Measurements from ENCODE around the gene USP6NL.
"Not testable (repeated sequence)": the region's sequence is repeated elsewhere in the genome, so short reads cannot be mapped to it uniquely, and the experiment has no call there.

The USP6NL gene

DNA sequence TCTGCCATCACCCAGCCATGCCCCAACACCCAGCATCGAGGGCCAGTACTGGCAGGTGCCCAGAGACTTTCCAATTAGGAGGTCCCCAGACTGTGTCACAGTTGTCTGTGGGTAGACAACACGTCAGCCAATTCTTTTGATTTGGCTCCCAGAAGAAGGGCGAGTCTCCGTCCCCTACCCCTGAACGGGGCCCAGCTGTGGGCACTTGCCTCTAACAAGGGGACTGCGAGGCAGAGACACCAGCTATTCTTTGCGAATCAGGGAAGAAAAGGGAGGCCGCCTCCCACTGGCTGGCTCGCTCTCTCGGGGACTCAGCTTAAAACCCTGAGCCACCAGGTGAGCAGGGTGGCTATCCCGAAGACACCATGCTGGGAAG, 167.3 kb downstream of the USP6NL start:
- DNase-seq (ENCODE audit: low read depth): no peak

- no peak for DNase-seq (ENCODE audit: low read depth)
These were observed 167.8 kb downstream of the USP6NL start for GRCh38 chr10:11443468-11444154.

DNA sequence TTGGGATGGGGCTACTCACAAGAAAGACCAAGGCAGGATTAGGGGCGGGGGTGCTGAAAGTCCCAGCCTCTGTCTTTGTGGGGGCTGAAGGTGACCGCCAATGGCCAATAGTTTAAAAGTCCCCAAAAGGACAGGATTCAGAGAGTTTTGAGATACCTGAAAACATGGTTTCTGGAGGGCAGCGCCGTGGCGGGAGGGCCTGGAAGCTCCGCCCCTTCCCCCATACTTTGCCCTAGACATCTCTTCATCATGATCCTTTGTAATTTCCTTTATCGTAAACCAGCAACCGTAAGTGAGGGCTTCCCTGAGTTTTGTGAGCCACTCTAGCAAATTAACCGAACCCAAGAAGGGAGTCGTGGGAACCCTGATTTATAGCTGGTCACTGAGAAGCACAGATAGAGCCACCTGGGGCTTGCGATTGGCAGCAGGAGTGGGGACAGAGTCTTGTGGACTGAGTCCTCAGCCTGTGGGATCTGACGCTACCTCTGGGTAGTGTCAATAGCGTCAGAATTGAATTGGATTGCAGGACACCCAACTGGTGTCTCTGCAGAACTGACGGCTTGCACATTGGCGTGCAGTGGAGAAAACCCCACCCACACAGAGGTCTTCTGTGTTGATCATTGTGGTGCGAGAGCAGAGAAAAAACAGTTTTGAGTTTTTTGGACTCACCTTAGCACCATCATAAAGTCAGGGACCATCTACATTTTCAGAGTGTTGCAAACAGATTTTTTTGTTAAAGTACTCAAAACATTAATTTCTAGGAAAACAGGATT, 169.3 kb downstream of the USP6NL start:
- DNase-seq (ENCODE audit: low read depth): no peak

GRCh38 chr10:11441151-11441535, 170.3 kb downstream of the USP6NL start:
- DNase-seq (ENCODE audit: low read depth): no peak

- DNase-seq (ENCODE audit: low read depth): no peak
These were observed 170.9 kb downstream of the USP6NL start for GRCh38 chr10:11440250-11441150.

DNA sequence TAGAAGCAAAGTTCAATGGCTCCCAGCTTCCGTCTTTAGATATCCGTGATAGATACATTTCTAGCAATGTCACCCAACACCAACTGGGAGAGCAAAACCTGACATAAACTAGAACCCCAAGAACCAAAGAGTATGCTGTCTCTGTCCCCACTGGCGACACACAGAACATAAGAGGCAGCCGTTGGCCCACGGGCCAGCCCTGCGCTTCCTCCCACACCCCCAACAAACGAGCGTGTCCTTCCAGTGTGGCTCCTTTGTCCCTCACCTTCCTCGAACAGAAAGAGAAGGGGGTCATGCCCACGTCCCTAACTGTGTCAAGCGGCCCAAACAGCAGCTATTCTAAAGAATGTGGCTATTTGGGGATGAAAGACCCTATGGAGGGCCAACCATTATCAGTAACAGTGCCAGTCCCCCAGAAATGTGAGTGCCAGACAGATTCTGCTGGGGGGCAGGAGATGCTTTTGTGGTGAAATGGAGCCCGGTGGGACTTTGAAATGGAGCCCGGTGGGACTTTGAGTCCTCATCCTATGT, 171.9 kb downstream of the USP6NL start:
- DNase-seq (ENCODE audit: low read depth): no peak

DNA sequence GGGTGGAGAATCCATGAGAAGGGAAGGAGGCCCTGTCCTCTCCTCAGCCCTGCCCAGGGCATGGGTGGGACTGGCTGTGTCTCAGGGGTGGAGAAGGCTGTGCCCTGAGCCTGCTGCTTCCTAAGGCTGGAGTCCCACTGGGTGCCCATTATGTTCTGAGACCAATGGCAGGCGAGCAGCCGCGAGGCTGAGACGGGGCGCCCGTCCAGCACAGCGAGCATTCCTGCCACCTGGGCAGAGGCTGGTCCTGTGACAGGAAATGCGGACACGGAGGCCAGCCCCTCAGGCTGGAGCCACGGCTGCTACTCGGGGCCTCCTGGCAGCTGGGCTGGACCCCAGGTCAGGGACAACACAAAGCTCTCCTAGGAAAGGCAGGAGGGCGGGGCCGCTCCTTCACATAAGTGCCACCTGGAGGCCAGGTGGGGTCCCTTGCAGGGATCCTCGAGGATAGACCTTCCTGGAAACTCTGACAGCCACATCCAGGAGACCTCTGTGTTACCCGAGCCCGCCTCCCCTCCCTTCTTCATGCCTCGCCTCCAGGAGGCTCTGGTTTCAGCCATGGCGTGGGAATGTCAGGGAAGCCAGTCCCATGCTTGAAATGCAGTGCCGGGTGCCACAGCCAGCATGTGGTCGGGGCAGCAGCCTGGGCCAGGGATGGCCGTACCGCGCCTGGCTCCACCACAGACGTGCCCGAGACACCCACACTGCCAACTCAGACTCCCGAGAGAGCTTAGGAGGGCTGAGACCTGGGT, 173.9 kb downstream of the USP6NL start:
- no peak for DNase-seq (ENCODE audit: low read depth)

DNA sequence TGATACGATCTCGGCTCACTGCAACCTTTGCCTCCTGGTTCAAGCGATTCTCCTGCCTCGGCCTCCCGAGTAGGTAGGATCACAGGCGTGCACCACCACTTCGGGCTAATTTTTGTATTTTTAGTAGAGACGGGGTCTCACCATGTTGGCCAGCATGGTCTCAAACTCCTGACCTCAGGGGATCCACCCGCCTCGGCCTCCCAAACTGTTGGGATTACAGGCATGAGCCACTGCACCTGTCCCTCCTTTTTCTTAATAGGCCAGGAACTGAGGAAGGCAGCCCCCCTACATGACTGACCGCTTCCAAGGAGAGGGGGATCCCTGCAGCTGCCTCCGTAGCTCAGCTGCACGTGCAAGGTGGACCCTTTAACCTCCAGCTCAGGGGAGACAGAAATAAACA, 175.0 kb downstream of the USP6NL start:
- DNase-seq (ENCODE audit: low read depth): not testable (repeated sequence)

DNA sequence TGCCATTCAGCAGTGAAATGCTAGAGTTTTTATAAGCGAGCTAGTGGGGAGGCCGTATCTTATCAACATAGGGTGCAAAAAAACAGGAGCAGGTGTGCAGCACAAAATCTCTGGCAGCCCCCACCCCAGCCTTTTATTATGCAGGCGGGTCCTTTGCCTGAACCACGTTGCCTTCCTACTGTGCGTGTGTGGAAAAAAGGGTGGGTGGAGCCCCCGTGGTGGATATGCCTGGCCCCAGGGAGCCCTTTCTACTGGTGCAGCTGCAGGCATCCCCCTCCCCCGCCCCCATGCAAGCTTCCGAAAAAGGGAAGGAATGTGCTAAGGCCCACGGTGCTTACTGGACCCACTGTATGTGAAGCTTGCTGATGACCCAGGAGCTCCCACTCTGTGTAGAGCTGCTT, 175.9 kb downstream of the USP6NL start:
- DNase-seq (ENCODE audit: low read depth): no peak

DNA sequence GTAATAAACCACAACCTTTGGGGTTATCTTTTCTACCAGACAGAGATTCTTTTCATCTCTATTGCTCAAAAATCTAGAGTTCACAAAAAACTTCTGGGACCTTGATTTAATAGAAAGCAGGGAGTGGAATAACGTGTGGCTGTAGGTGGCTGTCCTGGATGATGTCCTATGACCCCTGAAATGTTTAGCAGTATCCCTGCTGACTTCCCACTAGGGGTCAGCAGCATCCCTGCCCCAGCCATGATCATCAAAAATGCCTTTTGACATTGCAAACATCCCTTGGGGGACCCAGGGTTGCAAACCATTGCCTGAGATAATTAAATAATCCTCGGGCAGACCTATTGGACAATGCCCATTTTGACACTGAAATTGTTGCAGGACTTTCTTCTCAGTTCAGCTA, 177.1 kb downstream of the USP6NL start:
- no peak for DNase-seq (ENCODE audit: low read depth)

- no peak for DNase-seq (ENCODE audit: low read depth)
These were observed 177.8 kb downstream of the USP6NL start for GRCh38 chr10:11433657-11434056.

GRCh38 chr10:11431216-11431555, 180.3 kb downstream of the USP6NL start:
- no peak for DNase-seq (ENCODE audit: low read depth)

GRCh38 chr10:11430421-11431215, 180.8 kb downstream of the USP6NL start:
- no peak for DNase-seq (ENCODE audit: low read depth)

DNA sequence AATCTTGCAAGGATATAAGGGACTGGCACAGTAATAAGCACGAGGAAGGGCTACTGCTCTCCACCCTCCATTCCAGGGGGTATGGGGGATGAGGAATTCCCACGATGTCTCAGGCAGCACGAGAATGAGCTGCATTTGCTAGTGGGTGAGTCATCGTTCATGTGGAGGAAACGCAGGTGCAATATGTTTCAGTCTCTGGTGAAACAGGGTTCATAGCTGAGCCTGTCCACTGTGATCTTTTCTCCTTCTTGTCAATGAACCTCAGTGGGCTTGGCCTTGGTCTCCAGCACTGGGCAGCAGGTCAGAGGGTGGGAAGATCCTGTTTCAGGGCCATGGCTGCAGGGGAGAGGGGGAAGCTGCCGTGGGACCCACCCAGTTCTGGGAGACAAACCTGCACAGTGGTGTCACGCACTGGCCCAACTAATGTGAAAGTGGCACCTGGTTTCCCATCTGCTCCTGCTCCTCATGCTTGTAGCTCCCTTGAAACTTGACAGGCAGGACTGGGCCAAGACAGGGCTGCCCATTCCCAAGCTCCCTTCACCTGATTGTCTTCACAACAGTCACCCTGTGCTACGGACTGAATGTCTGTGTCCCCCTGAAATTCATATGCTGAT, 181.9 kb downstream of the USP6NL start:
- DNase-seq (ENCODE audit: low read depth): no peak

- DNase-seq (ENCODE audit: low read depth): no peak
These were observed 185.8 kb downstream of the USP6NL start for GRCh38 chr10:11425676-11426075.

DNA sequence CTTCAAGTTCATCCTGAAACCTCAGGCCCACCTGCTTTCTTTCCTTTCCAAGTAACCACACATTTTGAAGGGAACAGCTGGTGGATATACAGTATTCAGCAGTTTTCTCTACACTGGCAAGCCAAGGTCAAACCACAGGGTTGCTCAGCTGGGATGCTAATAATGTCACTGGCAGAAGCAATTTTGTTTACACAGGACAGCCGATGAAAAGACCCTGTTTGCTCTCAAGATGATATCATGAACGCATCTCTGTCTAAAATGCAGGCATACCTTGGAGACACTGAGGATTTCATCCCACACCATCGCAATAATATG, 186.2 kb downstream of the USP6NL start:
- DNase-seq (ENCODE audit: low read depth): no peak

- DNase-seq (ENCODE audit: low read depth): peak; percentile 40
These were observed 186.8 kb downstream of the USP6NL start for GRCh38 chr10:11424456-11425295.

DNA sequence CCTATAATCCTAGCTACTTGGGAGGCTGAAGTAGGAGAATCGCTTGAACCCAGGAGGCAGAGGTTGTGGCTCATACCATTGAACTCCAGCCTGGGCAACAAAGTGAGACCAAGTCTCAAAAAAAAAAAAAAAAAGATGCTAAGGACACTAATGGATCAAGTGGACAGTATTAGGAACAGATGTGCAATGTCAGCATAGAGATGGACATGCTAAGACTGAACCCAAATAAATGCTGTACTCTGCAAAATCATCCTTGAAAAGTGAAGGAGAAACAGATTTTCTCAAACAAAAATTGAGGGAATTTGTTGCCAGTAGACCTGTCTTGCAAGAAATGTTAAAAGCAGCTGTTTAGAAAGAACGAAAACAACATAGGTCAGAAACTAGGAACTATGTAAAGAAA, 194.5 kb downstream of the USP6NL start:
- no peak for DNase-seq (ENCODE audit: low read depth)

DNA sequence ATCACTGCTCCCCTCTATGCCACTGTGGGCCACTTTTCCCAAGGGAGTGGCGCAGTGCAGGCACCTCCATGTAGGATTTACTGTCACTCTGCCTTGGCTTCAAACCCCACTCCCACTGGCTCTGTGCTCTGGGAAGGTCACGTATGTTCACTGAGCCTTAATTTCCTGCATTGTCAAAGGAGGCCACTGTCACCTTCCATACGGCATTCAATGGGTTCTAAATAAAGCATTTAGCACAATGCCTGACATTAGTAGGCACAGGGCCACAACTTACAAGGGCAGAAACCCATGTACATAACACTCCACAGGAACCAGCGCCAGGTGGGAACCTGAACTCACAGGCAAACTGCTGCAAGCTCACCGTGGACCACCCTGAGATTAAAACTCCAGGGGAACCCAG, 196.4 kb downstream of the USP6NL start:
- no peak for DNase-seq (ENCODE audit: low read depth)

All from amniotic epithelial cell (primary cell).